Smooth muscle cell (in vitro differentiated cells): Measurements from ENCODE around the gene SRRT. TPM values are rescaled to one million over a fixed set of nuclear protein-coding genes. Genes with fewer than 3 reads are reported as not detected.

ENCODE experiments used
- DNase-seq: peaks from one replicate; lab custom pipeline; 2025; ENCODE audit not compliant: unreplicated experiment; lab: John Stamatoyannopoulos, UW
- H2AFZ ChIP-seq: fragments of 200-600 bp; sonication (generic); 2 replicates; pipeline ENCODE4 v1.6.0; 2016; ENCODE audit warnings: antibody characterized with exemption, low read depth, mild to moderate bottlenecking
- H3F3A ChIP-seq: fragments of 200-600 bp; sonication (generic); 2 replicates; pipeline ENCODE4 v1.6.0; 2017; ENCODE audit warnings: antibody characterized with exemption, low read depth
- H3K27ac ChIP-seq: fragments of 200-600 bp; sonication (generic); 2 replicates; pipeline ENCODE4 v1.5.1; 2016; ENCODE audit warnings: low read depth, mild to moderate bottlenecking
- H3K27me3 ChIP-seq: fragments of 200-600 bp; sonication (generic); 2 replicates; pipeline ENCODE4 v1.6.1; 2016; ENCODE audit warnings: low read depth, mild to moderate bottlenecking
- H3K36me3 ChIP-seq: fragments of 200-600 bp; sonication (generic); 2 replicates; pipeline ENCODE4 v1.5.1; 2016; ENCODE audit warnings: low read depth
- H3K4me1 ChIP-seq: fragments of 200-600 bp; sonication (generic); 2 replicates; pipeline ENCODE4 v1.5.1; 2016; ENCODE audit warnings: low read depth
- H3K4me2 ChIP-seq: fragments of 200-600 bp; sonication (generic); 2 replicates; pipeline ENCODE4 v1.6.0; 2016; ENCODE audit warnings: mild to moderate bottlenecking
- H3K4me3 ChIP-seq: fragments of 200-600 bp; sonication (generic); 2 replicates; pipeline ENCODE4 v1.5.1; 2016; ENCODE audit warnings: mild to moderate bottlenecking
- H3K79me2 ChIP-seq: fragments of 200-600 bp; sonication (generic); 2 replicates; pipeline ENCODE4 v1.6.0; 2016; ENCODE audit warnings: low read depth, mild to moderate bottlenecking
- H3K9ac ChIP-seq: fragments of 200-600 bp; sonication (generic); 2 replicates; pipeline ENCODE4 v1.6.0; 2016; ENCODE audit warnings: low read depth
- H3K9me3 ChIP-seq: fragments of 200-600 bp; sonication (generic); replicated peaks from 2 replicates; pipeline ENCODE4 v1.5.1; 2016; ENCODE audit warnings: low read depth
- H4K20me1 ChIP-seq: fragments of 200-600 bp; sonication (generic); 2 replicates; pipeline ENCODE4 v1.6.0; 2016; ENCODE audit warnings: low read depth
- WGBS: methylation state at CpG from one replicate; pipeline ENCODE4 v1.1.7; 2016; ENCODE audit warnings: low lambda C conversion rate; 5-methylcytosine and 5-hydroxymethylcytosine counted together
- polyA plus RNA-seq: library from polyadenylated mRNA; unstranded; fragments of >200 nt; fragmentation: Nextera tagmentation; extraction: Ambion mirVana; gene quantifications from 2 replicates; pipeline ENCODE4 v1.2.1, GENCODE V29; 2016
- total RNA-seq: library from RNA; depleted of rRNA; stranded (reverse); fragments of >200 nt; gene quantifications from 2 replicates; pipeline ENCODE4 v1.2.3, GENCODE V29; 2014
- TF ChIP-seq, protein P1 (sequence below): fragments of 200-600 bp; sonication (generic); IDR thresholded peaks from 2 replicates; pipeline ENCODE4 v1.5.1; 2017; ENCODE audit warnings: borderline replicate concordance, mild to moderate bottlenecking, antibody characterized with exemption; ENCODE audit not compliant: insufficient read depth, poor library complexity, severe bottlenecking

The SRRT gene
- total and polyA plus RNA-seq, 2 experiments from 2014 or later = 32.1 to 63.6 TPM

DNA sequence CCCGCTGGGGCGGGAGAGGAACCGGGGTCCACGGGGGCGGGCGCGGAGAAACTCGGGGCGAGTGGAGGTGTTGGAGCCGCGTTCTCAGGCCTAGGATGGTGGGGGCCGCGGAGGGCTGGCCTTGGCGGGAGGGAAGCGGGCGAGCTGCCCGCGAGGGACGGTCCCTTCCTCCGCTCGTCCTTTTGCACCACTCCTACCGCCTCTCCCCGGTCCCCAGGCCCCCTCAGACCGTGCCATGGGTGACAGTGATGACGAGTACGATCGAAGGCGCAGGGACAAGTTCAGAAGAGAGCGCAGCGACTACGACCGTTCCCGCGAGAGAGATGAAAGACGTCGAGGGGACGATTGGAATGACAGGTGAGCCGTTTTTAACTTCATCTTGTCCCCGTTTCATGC lies 451 bp downstream of the SRRT start:
- TF ChIP-seq, protein P1, sequence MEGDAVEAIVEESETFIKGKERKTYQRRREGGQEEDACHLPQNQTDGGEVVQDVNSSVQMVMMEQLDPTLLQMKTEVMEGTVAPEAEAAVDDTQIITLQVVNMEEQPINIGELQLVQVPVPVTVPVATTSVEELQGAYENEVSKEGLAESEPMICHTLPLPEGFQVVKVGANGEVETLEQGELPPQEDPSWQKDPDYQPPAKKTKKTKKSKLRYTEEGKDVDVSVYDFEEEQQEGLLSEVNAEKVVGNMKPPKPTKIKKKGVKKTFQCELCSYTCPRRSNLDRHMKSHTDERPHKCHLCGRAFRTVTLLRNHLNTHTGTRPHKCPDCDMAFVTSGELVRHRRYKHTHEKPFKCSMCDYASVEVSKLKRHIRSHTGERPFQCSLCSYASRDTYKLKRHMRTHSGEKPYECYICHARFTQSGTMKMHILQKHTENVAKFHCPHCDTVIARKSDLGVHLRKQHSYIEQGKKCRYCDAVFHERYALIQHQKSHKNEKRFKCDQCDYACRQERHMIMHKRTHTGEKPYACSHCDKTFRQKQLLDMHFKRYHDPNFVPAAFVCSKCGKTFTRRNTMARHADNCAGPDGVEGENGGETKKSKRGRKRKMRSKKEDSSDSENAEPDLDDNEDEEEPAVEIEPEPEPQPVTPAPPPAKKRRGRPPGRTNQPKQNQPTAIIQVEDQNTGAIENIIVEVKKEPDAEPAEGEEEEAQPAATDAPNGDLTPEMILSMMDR = no peak
- WGBS = under 1% methylated on average over 26 of the region's 39 CpGs

DNA sequence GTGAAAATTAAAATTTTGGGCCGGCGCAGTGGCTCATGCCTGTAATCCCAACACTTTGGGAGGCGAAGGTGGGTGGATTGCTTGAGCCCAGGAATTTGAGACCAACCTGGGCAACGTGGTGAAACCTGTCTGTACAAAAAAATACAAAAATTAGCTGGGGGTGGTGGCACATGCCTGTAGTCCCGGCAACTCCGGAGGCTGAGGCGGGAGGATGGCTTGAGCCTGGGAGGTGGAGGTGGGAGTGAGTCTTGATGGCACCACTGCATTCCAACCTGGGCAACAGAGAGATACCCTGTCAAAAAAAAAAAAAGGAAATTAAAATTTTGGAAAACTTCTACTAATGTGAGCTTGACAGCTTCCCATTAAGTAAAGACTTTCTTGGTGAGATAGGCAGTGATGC lies 3.1 kb downstream of the SRRT start:
- no peak for DNase-seq
- Histone ChIP-seq H3K9me3 (no peaks in the 10 kb centered on the region), H2AFZ (no peak overlapping the region), H3K4me1 (peaks cover 20% of the 10 kb centered on the region), H3K4me3 (no peak overlapping the region), H4K20me1 (peaks cover 73% of the 10 kb centered on the region), H3F3A (peaks cover 9% of the 10 kb centered on the region), H3K79me2 (peaks cover 71% of the 10 kb centered on the region), H3K36me3 (peaks cover 11% of the 10 kb centered on the region), H3K9ac (no peak overlapping the region), H3K27me3 (no peaks in the 10 kb centered on the region), H3K27ac (no peak overlapping the region), H3K4me2 (no peak overlapping the region)
- WGBS = 85% methylated on average over 7 of the region's 7 CpGs
- TF ChIP-seq, protein P1 = no peak

More for the DNA sequence above, 451 bp downstream of the SRRT start:
- Histone ChIP-seq H3K36me3 (peaks cover 11% of the 10 kb centered on the region), H3K27me3 (no peaks in the 10 kb centered on the region), H4K20me1 (peaks cover 50% of the 10 kb centered on the region), H3K27ac (peak overlapping the region; percentile 97), H2AFZ (peak overlapping the region; percentile 77), H3K4me1 (peaks cover 20% of the 10 kb centered on the region), H3K4me2 (peak overlapping the region; percentile 90), H3K79me2 (peaks cover 54% of the 10 kb centered on the region), H3F3A (peaks cover 10% of the 10 kb centered on the region), H3K9ac (peak overlapping the region; percentile 98), H3K4me3 (peak overlapping the region; percentile 100), H3K9me3 (no peaks in the 10 kb centered on the region)
- DNase-seq = no peak

DNA sequence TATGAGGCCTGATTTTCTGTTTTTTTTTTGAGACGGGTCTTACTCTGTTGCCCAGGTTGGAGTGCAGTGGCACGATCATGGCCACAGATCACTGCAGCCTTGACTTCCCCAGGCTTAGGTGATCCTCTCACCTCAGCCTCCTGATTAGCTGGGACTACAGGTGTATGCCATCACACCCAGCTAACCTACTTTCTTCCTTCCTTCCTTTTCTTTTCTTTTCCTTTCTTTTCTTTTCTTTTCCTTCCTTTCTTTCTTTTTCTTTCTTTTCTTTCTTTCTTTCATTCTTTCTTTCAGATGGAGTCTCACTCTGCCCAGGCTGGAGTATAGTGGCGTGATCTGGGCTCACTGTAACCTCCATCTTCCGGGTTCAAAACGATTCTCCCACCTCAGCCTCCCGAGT lies 3.8 kb downstream of the SRRT start:
- H4K20me1 ChIP-seq = peaks cover 80% of the 10 kb centered on the region
- WGBS = 93% methylated on average over 6 of the region's 6 CpGs

More for the DNA sequence above, 3.8 kb downstream of the SRRT start:
- peaks cover 72% of the 10 kb centered on the region for H3K79me2 ChIP-seq
- no peak overlapping the region for H3K4me2 ChIP-seq
- peaks cover 20% of the 10 kb centered on the region for H3K4me1 ChIP-seq
- no peaks in the 10 kb centered on the region for H3K9me3 ChIP-seq
- H3K27me3 ChIP-seq = no peaks in the 10 kb centered on the region
- no peak overlapping the region for H3K9ac ChIP-seq
- H3F3A ChIP-seq = peaks cover 4% of the 10 kb centered on the region
- DNase-seq = no peak
- H3K36me3 ChIP-seq = peaks cover 11% of the 10 kb centered on the region
- TF ChIP-seq, protein P1 = no peak
- no peak overlapping the region for H2AFZ ChIP-seq
- H3K27ac ChIP-seq = no peak overlapping the region
- H3K4me3 ChIP-seq = no peak overlapping the region
